Activated CD4-positive, CD25-positive, alpha-beta regulatory T cell treated with anti-CD3 and anti-CD28 coated beads, Interleukin-2, amount 50 U/mL, for 24 hours (primary cell): Measurements from ENCODE around the gene ALDH18A1.
A peak's percentile ranks its signal among the peaks of the same experiment; 100 is the strongest.
"Not testable (repeated sequence)": the region's sequence is repeated elsewhere in the genome, so short reads cannot be mapped to it uniquely, and the experiment has no call there.

ENCODE experiments used
- ATAC-seq, 2 donors: fragments of 150-1000 bp; cut with Tn5 transposase; one replicate each; pipeline ENCODE4 v1.10.0; 2021; ENCODE audit warnings: mild to moderate bottlenecking in 1 of 2, moderate library complexity in 1 of 2

Gene ALDH18A1

DNA sequence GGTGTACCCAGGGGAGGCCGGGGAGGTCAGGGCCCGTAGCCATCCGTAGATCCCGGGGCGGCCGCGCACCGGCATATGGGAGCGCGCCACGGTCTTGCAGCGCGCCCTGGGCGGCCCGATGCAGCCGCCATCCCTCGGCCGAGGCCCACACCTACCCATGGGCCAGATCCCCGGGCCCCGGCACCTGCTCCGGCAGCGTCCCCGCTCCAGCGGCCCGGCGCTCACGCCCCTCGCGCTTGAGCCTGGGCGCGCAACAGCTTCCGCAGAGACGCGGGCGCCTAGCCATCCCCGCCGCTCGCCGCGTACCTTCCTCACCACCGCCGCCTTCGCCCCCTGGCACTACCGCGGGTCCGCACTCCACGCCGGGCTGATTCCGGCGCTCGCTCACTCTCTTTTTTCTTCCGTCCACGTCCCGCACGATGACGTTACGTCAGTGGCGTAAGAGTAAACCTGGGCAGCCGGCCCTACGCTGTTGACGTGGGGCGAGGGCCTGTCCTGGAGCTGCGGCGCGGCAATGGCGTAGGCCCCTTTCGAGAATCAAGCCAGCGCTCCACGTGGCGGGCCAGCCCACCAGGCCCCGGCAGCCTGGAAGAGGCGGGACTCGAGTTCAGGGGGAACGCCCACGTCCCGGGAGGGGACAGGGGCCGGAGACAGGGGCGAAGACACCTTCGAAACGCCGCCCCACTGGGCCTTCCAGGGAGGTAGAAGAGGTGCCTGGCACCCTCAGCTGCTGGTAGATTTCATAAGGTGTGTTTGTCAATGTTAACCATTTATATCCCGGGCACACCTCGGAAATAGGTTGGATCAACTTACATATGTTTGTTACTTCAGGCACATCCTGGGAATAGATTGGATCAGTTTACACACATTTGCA, at the start of gene ALDH18A1:
Gene ALDH18A1 (minus strand): TSS at position 421 of the 874 bp plus-strand sequence. CDS start 3,334 bp downstream, outside the sequence.
- peak; percentile 86 to 90 for ATAC-seq

GRCh38 chr10:95698415-95698814, 41.9 kb upstream of the ALDH18A1 start:
- no peak for ATAC-seq

GRCh38 chr10:95697429-95697828, 40.9 kb upstream of the ALDH18A1 start:
- ATAC-seq = no peak

- no peak for ATAC-seq
Measured at GRCh38 chr10:95694665-95695064, 38.2 kb upstream of the ALDH18A1 start.

DNA sequence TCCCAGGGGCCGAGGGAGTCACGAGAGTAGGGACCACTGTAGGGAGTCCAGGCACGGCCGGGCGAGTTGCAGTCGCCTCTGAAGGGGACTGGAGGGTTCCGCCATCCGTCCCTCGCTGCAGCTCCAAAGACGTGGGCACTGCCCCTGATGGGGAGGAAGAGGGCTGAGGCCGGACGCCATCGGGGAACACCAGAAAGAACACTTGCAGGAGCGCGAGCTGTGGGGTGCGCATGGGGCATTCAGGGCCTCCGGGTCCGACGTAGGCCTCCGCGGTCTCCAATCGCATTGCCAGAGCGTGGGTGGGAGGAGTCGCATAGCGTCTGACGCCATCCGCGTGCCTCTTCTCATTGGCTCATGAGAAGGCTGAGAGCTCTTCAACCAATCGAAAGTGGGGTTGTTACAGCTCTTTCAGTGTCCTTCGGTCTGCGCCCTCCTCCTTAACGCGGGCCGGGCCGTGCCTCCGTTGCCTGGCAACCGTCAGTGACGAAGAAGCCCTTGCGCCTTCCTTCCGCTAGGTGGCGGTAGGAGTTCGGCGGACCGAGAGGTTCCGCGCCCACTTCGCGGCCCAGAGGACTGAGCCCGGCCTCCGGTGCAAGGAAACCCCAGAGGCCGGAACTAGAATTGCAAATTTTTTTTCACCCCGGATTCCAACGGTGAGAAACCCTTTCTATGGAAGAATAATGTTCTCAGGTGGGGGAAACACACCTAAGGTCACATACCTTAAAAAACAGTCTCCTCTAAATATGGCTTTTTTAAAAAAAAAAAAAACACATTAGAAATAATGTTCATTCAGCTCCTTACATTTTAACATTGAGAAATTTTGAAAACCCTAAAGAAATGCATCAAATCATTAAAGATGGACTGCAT, 37.4 kb upstream of the ALDH18A1 start, which contains the start of gene TCTN3:
Gene TCTN3 (minus strand): TSS at position 260 of the 867 bp plus-strand sequence. CDS start 28 bp downstream, at position 232.
- peak; percentile 99 for ATAC-seq

- ATAC-seq = no peak
Measured at GRCh38 chr10:95693071-95693667, 36.7 kb upstream of the ALDH18A1 start.

DNA sequence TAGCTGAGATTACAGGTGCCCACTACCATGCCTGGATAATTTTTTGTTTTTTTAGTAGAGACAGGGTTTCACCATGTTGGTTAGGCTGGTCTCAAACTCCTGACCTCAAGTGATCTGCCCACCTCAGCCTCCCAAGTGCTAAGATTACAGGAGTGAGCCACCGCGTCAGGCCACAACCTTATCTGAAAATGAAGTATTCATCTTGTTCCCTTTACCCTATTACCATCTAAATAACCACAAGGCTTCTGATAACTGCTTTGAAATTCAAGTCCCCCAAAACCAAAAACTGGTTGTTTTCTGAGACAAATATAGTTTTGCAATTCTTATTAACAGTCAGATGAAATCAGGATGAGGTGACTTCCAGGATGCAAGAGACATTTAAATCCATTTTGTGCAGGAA, 34.8 kb upstream of the ALDH18A1 start:
- no peak for ATAC-seq

- ATAC-seq = no peak
Measured at GRCh38 chr10:95688648-95689047, 32.1 kb upstream of the ALDH18A1 start.

DNA sequence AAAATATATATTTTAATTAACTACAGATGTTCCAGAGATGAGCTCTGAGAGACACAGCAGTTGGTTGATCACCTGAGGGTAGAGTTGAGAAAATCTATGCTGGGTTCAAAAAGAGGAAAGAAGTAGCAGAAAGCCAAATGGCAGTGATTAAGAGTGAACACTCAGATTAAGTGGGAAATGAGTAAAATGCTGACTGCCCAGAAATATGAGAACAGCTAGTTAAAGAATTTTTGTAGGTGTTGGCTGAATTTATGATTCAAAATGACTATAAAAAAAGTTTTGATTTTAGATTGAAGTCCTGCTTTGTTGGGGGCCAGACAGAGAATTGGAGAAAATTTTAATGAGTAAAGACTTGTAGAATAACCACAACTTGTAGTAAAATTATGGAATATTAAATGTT, 27.5 kb upstream of the ALDH18A1 start:
- ATAC-seq = no peak

DNA sequence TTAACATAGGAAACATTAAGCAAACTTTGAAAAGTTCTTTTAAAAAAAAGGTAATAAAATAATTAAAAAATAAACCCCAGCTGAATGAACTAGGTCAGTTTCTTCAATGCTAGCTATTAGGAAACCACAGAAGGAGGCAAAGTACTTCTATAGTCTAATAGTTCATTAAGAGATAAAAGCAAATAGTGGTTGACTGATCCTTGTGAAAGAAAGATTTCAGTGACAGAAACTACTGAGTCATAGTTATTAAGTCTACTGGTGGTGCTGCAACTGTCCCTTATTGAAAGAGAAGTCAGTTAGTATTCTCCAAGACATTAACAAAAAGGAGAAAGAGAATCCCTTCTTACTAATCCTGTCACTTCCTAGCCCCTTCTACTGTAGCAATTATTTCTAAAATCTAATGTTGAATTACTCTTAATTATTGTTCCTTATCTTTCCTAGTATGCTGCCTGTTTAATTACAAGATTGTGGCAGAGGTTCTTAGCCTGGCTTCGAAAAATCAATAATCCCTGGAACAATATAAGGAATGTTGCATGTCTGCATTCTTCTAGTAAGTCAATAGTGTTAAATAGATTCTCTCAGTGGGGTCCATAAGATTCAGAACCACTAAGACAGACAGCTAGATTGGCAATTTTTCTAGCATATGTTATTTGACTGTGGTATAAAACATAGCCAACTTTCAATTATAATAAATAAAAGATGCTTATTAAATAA, 19.0 kb upstream of the ALDH18A1 start:
- ATAC-seq = no peak

DNA sequence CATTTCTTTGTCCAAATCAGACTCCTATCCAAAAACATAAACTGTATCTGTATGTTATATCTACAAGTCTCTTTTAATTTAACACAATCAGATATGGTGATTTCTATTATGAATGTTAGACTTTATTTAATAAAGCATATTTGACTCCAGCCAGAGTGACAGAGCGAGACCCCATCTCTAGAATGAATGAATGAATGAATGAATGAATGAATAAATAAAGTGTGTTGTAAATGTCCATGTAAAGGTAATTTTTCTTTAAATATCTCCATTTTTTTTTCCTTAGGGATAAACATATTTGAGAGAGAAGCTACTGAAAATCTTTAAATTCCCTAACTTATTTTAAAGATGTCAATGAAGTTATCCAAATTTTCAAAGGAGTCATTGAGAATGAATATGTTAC, 18.1 kb upstream of the ALDH18A1 start:
- no peak for ATAC-seq

DNA sequence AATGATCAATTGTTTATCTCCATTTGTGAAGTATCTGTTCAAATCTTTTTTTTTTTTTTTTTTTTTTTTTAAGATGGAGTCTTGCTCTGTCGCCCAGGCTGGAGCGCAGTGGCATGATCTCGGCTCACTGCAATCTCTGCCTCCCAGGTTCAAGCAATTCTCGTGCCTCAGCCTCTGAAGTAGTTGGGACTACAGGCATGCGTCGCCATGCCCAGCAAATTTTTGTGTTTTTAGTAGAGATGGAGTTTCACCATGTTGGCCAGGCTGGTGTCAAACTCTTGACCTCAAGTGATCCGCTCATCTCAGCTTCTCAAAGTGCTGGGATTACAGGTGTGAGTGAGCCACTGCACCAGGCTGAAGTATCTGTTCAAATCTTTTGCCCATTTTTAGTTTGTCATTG, 16.1 kb upstream of the ALDH18A1 start:
- ATAC-seq = not testable (repeated sequence)

GRCh38 chr10:95664543-95664942, 8.0 kb upstream of the ALDH18A1 start:
- ATAC-seq = no peak

- no peak for ATAC-seq
Measured at GRCh38 chr10:95663496-95663895, 7.0 kb upstream of the ALDH18A1 start.

DNA sequence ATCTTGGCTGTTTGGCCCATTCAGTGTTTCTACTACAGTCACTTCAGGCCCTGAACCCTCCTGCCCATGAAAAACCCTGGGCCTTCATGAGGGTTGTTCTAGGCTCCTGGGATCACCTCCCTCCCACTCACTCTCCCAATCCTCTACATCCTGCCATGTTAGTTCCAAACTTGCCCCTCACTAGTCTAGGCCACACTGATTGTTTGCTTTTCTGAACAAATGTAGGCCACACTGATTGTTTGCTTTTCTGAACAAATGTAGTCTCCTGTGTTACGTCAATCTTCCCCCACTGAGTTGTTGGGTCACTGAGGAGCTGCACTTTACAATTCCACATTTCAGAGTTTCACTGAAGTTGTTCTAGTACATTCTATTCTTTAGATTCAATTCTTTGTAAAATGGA, 5.3 kb upstream of the ALDH18A1 start:
- ATAC-seq = no peak

GRCh38 chr10:95660283-95660682, 3.8 kb upstream of the ALDH18A1 start:
- ATAC-seq = no peak

- no peak for ATAC-seq
Measured at GRCh38 chr10:95657250-95657649, 739 bp upstream of the ALDH18A1 start.

DNA sequence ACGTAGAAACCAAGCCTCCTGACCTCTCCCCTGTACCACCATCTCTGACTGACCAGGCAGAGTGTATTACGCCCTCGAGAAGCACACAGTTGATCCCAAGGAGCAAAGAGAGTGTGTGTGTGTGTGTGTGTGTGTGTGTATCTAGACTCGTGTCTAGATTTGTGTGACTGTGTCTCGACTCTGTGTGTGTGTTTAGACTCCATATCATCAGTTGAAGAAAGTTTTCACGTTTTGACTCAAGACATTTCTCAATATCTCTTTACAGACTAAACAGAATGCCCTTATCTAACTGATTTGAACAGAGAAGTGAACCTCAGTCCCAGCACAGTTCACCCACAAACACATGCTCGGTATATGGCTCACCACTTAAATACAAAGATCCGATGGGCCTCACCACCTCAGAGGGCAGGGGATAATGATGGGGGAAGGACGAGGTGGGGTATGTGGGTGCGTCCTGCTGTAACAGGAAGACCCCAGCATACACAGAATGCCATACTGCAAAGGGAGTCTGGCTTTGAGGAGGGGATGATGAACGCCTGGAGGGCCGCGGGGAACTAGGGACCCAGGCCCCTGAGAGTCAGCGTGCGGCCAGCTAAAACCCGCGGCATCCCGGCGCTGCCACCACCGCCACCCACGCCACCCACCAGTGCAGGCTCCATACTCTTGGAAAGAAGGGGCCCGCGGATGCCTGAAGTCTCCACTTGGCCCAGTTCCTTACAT, 780 bp downstream of the ALDH18A1 start:
- peak; percentile 18 to 31 for ATAC-seq

DNA sequence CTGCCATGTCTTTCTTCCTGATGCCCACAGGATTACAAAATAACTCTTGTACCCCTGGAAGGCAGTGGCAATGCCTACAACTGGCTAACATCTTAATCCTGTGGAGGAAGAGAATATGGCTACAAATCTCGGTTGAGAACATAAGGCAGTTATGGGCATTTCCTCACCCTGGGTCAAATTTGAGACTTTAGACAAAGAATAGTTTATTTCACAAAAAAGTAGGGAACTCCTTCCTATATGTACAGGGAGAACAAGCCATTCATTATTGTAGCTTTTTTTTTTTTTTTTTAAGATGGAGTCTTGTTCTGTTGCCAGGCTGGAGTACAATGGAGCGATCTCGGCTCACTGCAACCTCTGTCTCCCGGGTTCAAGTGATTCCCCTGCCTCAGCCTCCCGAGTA, 2.6 kb downstream of the ALDH18A1 start:
- ATAC-seq = no peak

- no peak for ATAC-seq
Measured at GRCh38 chr10:95651346-95652060, 5.0 kb downstream of the ALDH18A1 start.

DNA sequence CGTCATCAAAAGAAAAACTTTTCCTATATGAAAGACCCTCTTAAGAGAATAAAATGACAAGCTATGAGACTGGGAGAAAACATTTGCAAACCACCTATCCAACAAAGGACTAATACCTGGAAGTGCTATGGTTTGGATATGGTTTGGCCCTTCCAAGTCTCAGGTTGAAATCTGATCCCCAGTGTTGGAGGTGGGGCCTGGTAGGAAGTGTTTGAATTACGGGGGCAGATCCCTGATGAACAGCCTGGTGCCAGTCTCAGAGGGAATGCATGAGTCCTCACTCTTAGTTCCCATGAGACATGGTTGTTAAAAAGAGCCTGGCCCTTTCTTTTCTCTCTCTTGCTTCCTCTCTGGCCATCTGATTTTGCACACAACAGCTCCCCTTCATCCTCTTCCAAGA, 6.3 kb downstream of the ALDH18A1 start:
- no peak for ATAC-seq
